ENCODE results near the gene PTPRE. TPM values are rescaled to one million over a fixed set of nuclear protein-coding genes. Genes with fewer than 3 reads are reported as not detected.
A peak's percentile ranks its signal among the peaks of the same experiment; 100 is the strongest.

PTPRE gene
- total and polyA plus RNA-seq, 4 donors = 4.9 to 46.0 (median 23.5) TPM

- peaks cover 1% of the 10 kb centered on the region for H3K9me3 ChIP-seq (ENCODE audit: control insufficient read depth, low read length)
- no peak for ATAC-seq (ENCODE audit: low FRiP score)
- no peaks in the 10 kb centered on the region for H3K4me1 ChIP-seq (ENCODE audit: control insufficient read depth in 1 of 2, insufficient read depth in 2 of 2, low read length in 2 of 2)
- no peak overlapping the region for H3K27ac ChIP-seq (ENCODE audit: low read depth in 1 of 2, low read length in 2 of 2)
- H3K4me3 ChIP-seq (ENCODE audit: low read length in 2 of 2) = no peak overlapping the region
- intact Hi-C loops (cut with DNase I) = no loop called here
- DNase-seq = no peak
- no peaks in the 10 kb centered on the region for H3K27me3 ChIP-seq (ENCODE audit: control insufficient read depth in 1 of 2, insufficient read depth in 2 of 2, low read length in 1 of 2)
- H3K36me3 ChIP-seq (ENCODE audit: control insufficient read depth in 1 of 2, insufficient read depth in 2 of 2, low read length in 1 of 2) = no peaks in the 10 kb centered on the region
- WGBS, 2 donors = 96 to 97% methylated on average over 8 of the region's 8 CpGs
Measured at GRCh38 chr10:128115356-128115755, 208.5 kb downstream of the PTPRE start.

DNA sequence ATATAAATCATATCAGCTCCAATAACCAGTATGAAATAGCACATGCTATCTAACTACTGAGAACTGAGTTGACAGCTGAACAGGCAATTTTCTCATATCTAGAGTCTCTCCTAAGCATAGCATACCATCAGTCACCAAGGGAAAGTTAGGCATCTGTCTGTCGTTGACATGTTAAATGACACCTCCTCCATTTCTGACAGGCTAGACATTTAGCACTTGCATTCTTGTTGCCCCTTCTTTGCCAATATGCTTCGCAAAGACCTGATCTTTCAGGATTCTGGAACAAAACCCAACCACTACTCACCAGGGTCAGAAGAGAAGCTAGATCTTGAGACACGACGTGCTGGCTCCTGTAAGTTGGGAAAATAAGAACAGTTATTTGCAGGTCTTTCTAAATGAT lies 209.3 kb downstream of the PTPRE start:
- no peaks in the 10 kb centered on the region for H3K4me1 ChIP-seq (ENCODE audit: control insufficient read depth in 1 of 2, insufficient read depth in 2 of 2, low read length in 2 of 2)
- peaks cover 1% of the 10 kb centered on the region for H3K9me3 ChIP-seq (ENCODE audit: control insufficient read depth, low read length)
- no peaks in the 10 kb centered on the region for H3K36me3 ChIP-seq (ENCODE audit: control insufficient read depth in 1 of 2, insufficient read depth in 2 of 2, low read length in 1 of 2)
- intact Hi-C loops (cut with DNase I) = no loop called here
- no peak for ATAC-seq (ENCODE audit: low FRiP score)
- no peak for DNase-seq
- no peak overlapping the region for H3K4me3 ChIP-seq (ENCODE audit: low read length in 2 of 2)
- WGBS, 2 donors = 97 to 98% methylated on average over 4 of the region's 4 CpGs
- H3K27ac ChIP-seq (ENCODE audit: low read depth in 1 of 2, low read length in 2 of 2) = no peak overlapping the region
- no peaks in the 10 kb centered on the region for H3K27me3 ChIP-seq (ENCODE audit: control insufficient read depth in 1 of 2, insufficient read depth in 2 of 2, low read length in 1 of 2)

- Histone ChIP-seq H3K27ac (ENCODE audit: low read depth in 1 of 2, low read length in 2 of 2) (no peak overlapping the region), H3K4me3 (ENCODE audit: low read length in 2 of 2) (no peak overlapping the region), H3K9me3 (ENCODE audit: control insufficient read depth, low read length) (peaks cover 1% of the 10 kb centered on the region), H3K27me3 (ENCODE audit: control insufficient read depth in 1 of 2, insufficient read depth in 2 of 2, low read length in 1 of 2) (no peaks in the 10 kb centered on the region), H3K4me1 (ENCODE audit: control insufficient read depth in 1 of 2, insufficient read depth in 2 of 2, low read length in 2 of 2) (no peaks in the 10 kb centered on the region), H3K36me3 (ENCODE audit: control insufficient read depth in 1 of 2, insufficient read depth in 2 of 2, low read length in 1 of 2) (no peaks in the 10 kb centered on the region)
- WGBS, 2 donors = 81 to 89% methylated on average over 13 of the region's 13 CpGs
- DNase-seq = no peak
- intact Hi-C loops (cut with DNase I) = no loop called here
- ATAC-seq (ENCODE audit: low FRiP score) = no peak
Measured at GRCh38 chr10:128116851-128117615, 210.1 kb downstream of the PTPRE start.

DNA sequence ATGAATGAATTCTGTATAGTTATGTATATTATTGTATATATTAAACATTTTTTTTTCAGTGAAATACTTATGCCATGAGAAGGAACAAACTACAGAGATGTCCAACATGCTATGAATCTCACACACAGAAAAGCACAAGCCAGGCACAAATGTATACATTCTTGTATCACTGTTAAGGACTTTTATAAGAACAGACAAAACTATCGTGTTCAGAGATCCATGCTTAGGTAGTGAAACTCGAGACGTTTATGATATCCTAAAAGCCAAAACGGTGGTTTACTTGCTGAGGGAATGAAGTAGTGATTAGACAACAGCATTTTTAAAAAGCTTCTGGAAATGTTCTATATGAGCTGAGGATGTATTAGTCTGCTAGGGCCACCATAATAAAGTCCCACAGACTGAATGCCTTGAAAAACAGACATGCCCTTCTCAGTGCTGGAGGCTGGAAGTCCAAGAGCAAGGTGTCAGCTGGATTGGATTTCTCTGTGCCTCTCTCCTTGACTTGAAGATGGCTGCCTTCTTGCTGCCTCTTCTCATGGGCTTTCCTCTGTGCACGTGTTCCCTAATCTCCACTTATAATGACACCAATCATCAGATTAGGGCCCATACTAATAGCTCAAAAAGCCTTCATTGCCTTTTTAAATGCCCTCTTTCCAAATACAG lies 215.0 kb downstream of the PTPRE start:
- Histone ChIP-seq H3K27ac (ENCODE audit: low read depth in 1 of 2, low read length in 2 of 2) (no peak overlapping the region), H3K9me3 (ENCODE audit: control insufficient read depth, low read length) (no peaks in the 10 kb centered on the region), H3K27me3 (ENCODE audit: control insufficient read depth in 1 of 2, insufficient read depth in 2 of 2, low read length in 1 of 2) (no peaks in the 10 kb centered on the region), H3K4me3 (ENCODE audit: low read length in 2 of 2) (no peak overlapping the region), H3K36me3 (ENCODE audit: control insufficient read depth in 1 of 2, insufficient read depth in 2 of 2, low read length in 1 of 2) (no peaks in the 10 kb centered on the region), H3K4me1 (ENCODE audit: control insufficient read depth in 1 of 2, insufficient read depth in 2 of 2, low read length in 2 of 2) (no peaks in the 10 kb centered on the region)
- 90 to 94% methylated on average over 5 of the region's 5 CpGs for WGBS, 2 donors
- ATAC-seq (ENCODE audit: low FRiP score) = no peak
- intact Hi-C loops (cut with DNase I) = no loop called here
- DNase-seq = no peak

GRCh38 chr10:128122931-128123330 lies 216.0 kb downstream of the PTPRE start:
- Histone ChIP-seq H3K27ac (ENCODE audit: low read depth in 1 of 2, low read length in 2 of 2) (no peak overlapping the region), H3K4me3 (ENCODE audit: low read length in 2 of 2) (no peak overlapping the region), H3K4me1 (ENCODE audit: control insufficient read depth in 1 of 2, insufficient read depth in 2 of 2, low read length in 2 of 2) (no peaks in the 10 kb centered on the region), H3K36me3 (ENCODE audit: control insufficient read depth in 1 of 2, insufficient read depth in 2 of 2, low read length in 1 of 2) (no peaks in the 10 kb centered on the region), H3K9me3 (ENCODE audit: control insufficient read depth, low read length) (no peaks in the 10 kb centered on the region), H3K27me3 (ENCODE audit: control insufficient read depth in 1 of 2, insufficient read depth in 2 of 2, low read length in 1 of 2) (no peaks in the 10 kb centered on the region)
- intact Hi-C loops (cut with DNase I) = no loop called here
- ATAC-seq (ENCODE audit: low FRiP score) = no peak
- DNase-seq = no peak
- 92 to 98% methylated on average over 2 of the region's 2 CpGs for WGBS, 2 donors

- H3K27ac ChIP-seq (ENCODE audit: low read depth in 1 of 2, low read length in 2 of 2) = no peak overlapping the region
- ATAC-seq (ENCODE audit: low FRiP score) (no peak), DNase-seq (no peak)
- no peaks in the 10 kb centered on the region for H3K9me3 ChIP-seq (ENCODE audit: control insufficient read depth, low read length)
- no peaks in the 10 kb centered on the region for H3K36me3 ChIP-seq (ENCODE audit: control insufficient read depth in 1 of 2, insufficient read depth in 2 of 2, low read length in 1 of 2)
- H3K27me3 ChIP-seq (ENCODE audit: control insufficient read depth in 1 of 2, insufficient read depth in 2 of 2, low read length in 1 of 2) = no peaks in the 10 kb centered on the region
- no peaks in the 10 kb centered on the region for H3K4me1 ChIP-seq (ENCODE audit: control insufficient read depth in 1 of 2, insufficient read depth in 2 of 2, low read length in 2 of 2)
- H3K4me3 ChIP-seq (ENCODE audit: low read length in 2 of 2) = no peak overlapping the region
- intact Hi-C loops (cut with DNase I) = no loop called here
Measured at GRCh38 chr10:128123846-128124245, 216.9 kb downstream of the PTPRE start.

- Histone ChIP-seq H3K27me3 (ENCODE audit: control insufficient read depth in 1 of 2, insufficient read depth in 2 of 2, low read length in 1 of 2) (no peaks in the 10 kb centered on the region), H3K4me3 (ENCODE audit: low read length in 2 of 2) (no peak overlapping the region), H3K4me1 (ENCODE audit: control insufficient read depth in 1 of 2, insufficient read depth in 2 of 2, low read length in 2 of 2) (no peaks in the 10 kb centered on the region), H3K9me3 (ENCODE audit: control insufficient read depth, low read length) (no peaks in the 10 kb centered on the region), H3K36me3 (ENCODE audit: control insufficient read depth in 1 of 2, insufficient read depth in 2 of 2, low read length in 1 of 2) (no peaks in the 10 kb centered on the region), H3K27ac (ENCODE audit: low read depth in 1 of 2, low read length in 2 of 2) (no peak overlapping the region)
- ATAC-seq (ENCODE audit: low FRiP score) (no peak), DNase-seq (no peak)
- intact Hi-C loops (cut with DNase I) = no loop called here
- 49 to 52% methylated on average over 11 of the region's 11 CpGs for WGBS, 2 donors
Measured at GRCh38 chr10:128124813-128125403, 218.0 kb downstream of the PTPRE start.

DNA sequence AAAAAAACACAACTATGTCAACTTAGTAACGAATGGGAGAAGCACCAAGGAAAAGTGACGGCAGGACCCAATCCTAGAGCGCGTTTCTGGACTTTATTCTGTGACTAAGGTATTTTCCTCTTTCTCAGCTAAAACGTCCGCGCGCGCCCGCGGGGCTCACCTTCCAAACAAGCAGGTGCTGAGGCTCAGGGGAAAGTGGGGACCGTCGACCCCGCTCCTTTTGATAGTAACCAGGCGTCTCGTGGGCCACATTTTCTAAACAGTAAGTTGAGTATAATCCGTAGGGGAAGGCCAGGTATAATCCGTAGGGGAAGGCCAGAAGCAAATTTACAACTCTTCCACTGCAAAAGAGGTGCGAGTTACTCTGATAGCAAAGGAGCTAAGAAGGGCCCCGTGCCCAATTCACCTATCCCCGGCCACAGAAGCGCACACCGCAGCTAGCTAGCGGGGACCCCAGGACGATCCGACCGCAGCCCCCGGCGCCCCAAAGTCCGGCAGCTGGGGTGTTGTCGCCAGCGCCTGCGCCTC lies 218.6 kb downstream of the PTPRE start:
- 1 to 2% methylated on average over 30 to 33 of the region's 33 CpGs for WGBS, 2 donors
- intact Hi-C loops (cut with DNase I) = no loop called here
- Histone ChIP-seq H3K4me3 (ENCODE audit: low read length in 2 of 2) (peak overlapping the region in 1 of 2 donors; percentile 45), H3K9me3 (ENCODE audit: control insufficient read depth, low read length) (no peaks in the 10 kb centered on the region), H3K4me1 (ENCODE audit: control insufficient read depth in 1 of 2, insufficient read depth in 2 of 2, low read length in 2 of 2) (no peaks in the 10 kb centered on the region), H3K36me3 (ENCODE audit: control insufficient read depth in 1 of 2, insufficient read depth in 2 of 2, low read length in 1 of 2) (no peaks in the 10 kb centered on the region), H3K27ac (ENCODE audit: low read depth in 1 of 2, low read length in 2 of 2) (no peak overlapping the region), H3K27me3 (ENCODE audit: control insufficient read depth in 1 of 2, insufficient read depth in 2 of 2, low read length in 1 of 2) (no peaks in the 10 kb centered on the region)
- ATAC-seq (ENCODE audit: low FRiP score) (no peak), DNase-seq (no peak)
